HL-60 (cell line): Measurements from ENCODE around the gene MIPOL1.
"Not testable (repeated sequence)": the region's sequence is repeated elsewhere in the genome, so short reads cannot be mapped to it uniquely, and the experiment has no call there.

Experiments
- DNase-seq, 2 experiments: peaks; one replicate each; pipeline ENCODE4 v3.0.0-alpha.2; 2010 to 2020; ENCODE audit warnings: low read depth in 1 of 2, low spot score in 1 of 2
- H3K27ac ChIP-seq: fragments of 250-450 bp; sonication (Bioruptor Pico); replicated peaks from 2 replicates; pipeline ENCODE4 v1.5.1; 2020; ENCODE audit warnings: mild to moderate bottlenecking, moderate library complexity
- H3K27me3 ChIP-seq: fragments of 250-450 bp; sonication (Bioruptor Pico); 2 replicates; pipeline ENCODE4 v1.5.1; 2021; ENCODE audit warnings: mild to moderate bottlenecking, moderate library complexity; ENCODE audit not compliant: insufficient read depth, poor library complexity, severe bottlenecking
- H3K4me3 ChIP-seq: replicated peaks from 2 replicates; pipeline ENCODE4 v1.5.1; 2011; ENCODE audit warnings: mild to moderate bottlenecking, control low read depth, low read length; ENCODE audit not compliant: insufficient read depth
- GABPA ChIP-seq: IDR thresholded peaks from 2 replicates; pipeline ENCODE4 v1.6.1; 2012; ENCODE audit warnings: low read depth
- POLR2AphosphoS5 ChIP-seq: IDR thresholded peaks from 2 replicates; pipeline ENCODE4 v1.6.1; 2012; ENCODE audit warnings: low read depth
- SPI1 ChIP-seq: IDR thresholded peaks from 2 replicates; pipeline ENCODE4 v1.6.1; 2012; ENCODE audit warnings: low read depth, mild to moderate bottlenecking, borderline replicate concordance
- TF ChIP-seq, protein P1 (sequence below): IDR thresholded peaks from 2 replicates; pipeline ENCODE4 v1.6.1; 2012; ENCODE audit warnings: low read depth; ENCODE audit not compliant: insufficient replicate concordance
- TF ChIP-seq, protein P2 (sequence below): IDR thresholded peaks from one replicate; pipeline ENCODE4 v1.5.1; 2011; ENCODE audit warnings: low read length, control low read depth, inconsistent platforms; ENCODE audit not compliant: insufficient read depth

MIPOL1 gene

DNA sequence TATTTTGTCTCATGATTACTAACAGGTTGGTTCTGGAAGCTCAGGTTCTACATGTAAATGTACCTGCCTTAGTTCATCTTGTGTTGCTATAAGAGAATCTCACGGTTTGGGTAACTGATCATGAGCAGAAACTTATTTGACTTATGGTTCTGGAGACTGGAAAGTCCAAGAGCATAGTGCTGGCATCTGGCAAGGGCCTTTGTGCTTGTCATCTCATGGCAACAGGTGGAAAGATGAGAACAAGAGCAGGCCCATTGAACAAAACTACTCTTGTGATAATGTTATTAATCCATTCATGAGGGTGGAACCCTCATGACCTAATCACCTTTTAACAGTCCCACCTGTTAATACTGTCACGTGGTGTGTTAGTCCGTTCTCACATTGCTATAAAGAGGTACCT lies 23.3 kb downstream of the MIPOL1 start:
- TF ChIP-seq GABPA (no peak), POLR2AphosphoS5 (no peak), SPI1 (no peak)
- TF ChIP-seq, protein P1, sequence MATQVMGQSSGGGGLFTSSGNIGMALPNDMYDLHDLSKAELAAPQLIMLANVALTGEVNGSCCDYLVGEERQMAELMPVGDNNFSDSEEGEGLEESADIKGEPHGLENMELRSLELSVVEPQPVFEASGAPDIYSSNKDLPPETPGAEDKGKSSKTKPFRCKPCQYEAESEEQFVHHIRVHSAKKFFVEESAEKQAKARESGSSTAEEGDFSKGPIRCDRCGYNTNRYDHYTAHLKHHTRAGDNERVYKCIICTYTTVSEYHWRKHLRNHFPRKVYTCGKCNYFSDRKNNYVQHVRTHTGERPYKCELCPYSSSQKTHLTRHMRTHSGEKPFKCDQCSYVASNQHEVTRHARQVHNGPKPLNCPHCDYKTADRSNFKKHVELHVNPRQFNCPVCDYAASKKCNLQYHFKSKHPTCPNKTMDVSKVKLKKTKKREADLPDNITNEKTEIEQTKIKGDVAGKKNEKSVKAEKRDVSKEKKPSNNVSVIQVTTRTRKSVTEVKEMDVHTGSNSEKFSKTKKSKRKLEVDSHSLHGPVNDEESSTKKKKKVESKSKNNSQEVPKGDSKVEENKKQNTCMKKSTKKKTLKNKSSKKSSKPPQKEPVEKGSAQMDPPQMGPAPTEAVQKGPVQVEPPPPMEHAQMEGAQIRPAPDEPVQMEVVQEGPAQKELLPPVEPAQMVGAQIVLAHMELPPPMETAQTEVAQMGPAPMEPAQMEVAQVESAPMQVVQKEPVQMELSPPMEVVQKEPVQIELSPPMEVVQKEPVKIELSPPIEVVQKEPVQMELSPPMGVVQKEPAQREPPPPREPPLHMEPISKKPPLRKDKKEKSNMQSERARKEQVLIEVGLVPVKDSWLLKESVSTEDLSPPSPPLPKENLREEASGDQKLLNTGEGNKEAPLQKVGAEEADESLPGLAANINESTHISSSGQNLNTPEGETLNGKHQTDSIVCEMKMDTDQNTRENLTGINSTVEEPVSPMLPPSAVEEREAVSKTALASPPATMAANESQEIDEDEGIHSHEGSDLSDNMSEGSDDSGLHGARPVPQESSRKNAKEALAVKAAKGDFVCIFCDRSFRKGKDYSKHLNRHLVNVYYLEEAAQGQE = no peak
- TF ChIP-seq, protein P2, sequence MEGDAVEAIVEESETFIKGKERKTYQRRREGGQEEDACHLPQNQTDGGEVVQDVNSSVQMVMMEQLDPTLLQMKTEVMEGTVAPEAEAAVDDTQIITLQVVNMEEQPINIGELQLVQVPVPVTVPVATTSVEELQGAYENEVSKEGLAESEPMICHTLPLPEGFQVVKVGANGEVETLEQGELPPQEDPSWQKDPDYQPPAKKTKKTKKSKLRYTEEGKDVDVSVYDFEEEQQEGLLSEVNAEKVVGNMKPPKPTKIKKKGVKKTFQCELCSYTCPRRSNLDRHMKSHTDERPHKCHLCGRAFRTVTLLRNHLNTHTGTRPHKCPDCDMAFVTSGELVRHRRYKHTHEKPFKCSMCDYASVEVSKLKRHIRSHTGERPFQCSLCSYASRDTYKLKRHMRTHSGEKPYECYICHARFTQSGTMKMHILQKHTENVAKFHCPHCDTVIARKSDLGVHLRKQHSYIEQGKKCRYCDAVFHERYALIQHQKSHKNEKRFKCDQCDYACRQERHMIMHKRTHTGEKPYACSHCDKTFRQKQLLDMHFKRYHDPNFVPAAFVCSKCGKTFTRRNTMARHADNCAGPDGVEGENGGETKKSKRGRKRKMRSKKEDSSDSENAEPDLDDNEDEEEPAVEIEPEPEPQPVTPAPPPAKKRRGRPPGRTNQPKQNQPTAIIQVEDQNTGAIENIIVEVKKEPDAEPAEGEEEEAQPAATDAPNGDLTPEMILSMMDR = no peak
- Histone ChIP-seq H3K27me3 (no peaks in the 10 kb centered on the region), H3K4me3 (no peak overlapping the region), H3K27ac (no peak overlapping the region)
- DNase-seq = no peak

DNA sequence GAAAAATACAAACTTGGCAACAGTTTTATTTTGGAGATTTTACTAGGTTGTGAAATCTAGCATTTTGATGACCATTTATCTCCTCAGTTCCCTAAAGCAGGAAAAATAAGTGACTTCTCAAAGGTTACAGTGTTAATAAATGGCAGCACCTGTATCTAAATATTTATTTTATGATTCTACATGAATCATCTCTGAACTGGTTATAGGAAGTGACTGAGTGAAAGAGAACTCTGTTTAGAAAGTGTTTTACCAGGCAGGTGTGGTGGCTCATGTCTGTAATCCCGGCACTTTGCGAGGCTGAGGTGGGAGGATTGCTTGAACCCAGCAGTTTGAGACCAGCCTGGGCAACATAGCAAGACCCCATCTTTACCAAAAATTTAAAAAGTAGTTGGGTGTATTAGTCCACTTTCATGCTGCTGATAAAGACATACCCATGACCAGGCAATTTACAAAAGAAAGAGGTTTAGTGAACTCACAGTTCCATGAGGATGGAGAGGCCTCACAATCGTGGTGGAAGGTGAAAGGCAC lies 26.3 kb downstream of the MIPOL1 start:
- no peak overlapping the region for H3K27ac ChIP-seq
- no peaks in the 10 kb centered on the region for H3K27me3 ChIP-seq
- H3K4me3 ChIP-seq = no peak overlapping the region
- TF ChIP-seq, protein P1 = no peak
- TF ChIP-seq, protein P2 = no peak
- TF ChIP-seq POLR2AphosphoS5 = no peak
- TF ChIP-seq GABPA = no peak
- no peak for DNase-seq

DNA sequence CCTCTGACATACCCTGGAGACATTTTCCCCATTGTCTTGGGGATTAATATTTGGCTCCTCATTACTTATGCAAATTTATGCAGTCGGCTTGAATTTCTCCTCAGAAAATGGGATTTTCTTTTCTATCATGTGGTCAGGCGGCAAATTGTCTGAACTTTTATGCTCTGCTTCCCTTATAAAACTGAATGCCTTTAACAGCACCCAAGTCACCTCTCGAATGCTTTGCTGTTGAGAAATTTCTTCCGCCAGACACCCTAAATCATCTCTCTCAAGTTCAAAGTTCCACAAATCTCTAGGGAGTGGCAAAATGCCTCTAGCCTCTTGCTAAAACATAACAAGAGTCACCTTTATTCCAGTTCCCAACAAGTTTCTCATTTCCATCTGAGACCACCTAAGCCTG lies 27.9 kb downstream of the MIPOL1 start:
- not testable (repeated sequence) for H3K4me3 ChIP-seq, H3K27me3 ChIP-seq, DNase-seq, H3K27ac ChIP-seq

DNA sequence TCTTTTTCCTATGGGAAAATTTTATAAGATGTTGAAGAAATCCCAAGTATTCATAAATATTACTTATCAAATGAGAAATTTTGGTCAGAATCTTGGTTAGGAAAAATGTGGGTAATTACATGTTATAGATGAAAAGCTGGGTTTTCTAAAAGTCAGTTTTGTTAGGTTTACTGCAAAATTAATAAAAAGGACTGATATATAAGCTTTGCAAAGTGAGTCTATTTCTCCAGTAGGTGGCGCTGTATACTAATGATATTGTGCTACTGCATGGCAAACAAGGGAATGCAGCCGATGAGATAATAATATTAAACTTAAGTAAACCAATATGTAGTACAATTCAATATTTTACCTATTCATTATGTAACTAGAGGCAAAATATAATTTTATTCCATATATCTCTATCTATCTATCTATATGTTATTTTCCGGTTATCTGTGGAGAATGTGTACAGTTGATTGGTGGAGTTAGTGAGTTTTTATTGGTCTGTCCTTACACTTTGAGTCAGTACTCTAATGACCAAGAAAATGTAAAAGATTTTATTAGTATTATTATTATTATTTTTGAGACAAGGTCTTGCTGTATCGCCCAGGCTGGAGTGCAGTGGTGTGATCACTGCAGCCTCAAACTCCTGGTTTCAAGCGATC lies 32.9 kb downstream of the MIPOL1 start:
- no peaks in the 10 kb centered on the region for H3K27me3 ChIP-seq
- no peak overlapping the region for H3K4me3 ChIP-seq
- no peak for TF ChIP-seq GABPA
- TF ChIP-seq, protein P1 = no peak
- TF ChIP-seq, protein P2 = peak; percentile 57
- no peak overlapping the region for H3K27ac ChIP-seq
- DNase-seq = peak; percentile 28 to 30
